GM08714 (cell line): ENCODE results near the gene ROR2.

Experiments used
- H3K4me3 ChIP-seq: fragments of 200-500 bp; sonication (Bioruptor generic); 2 replicates; pipeline ENCODE4 v1.5.1; 2014; ENCODE audit warnings: mild to moderate bottlenecking, low read length, inconsistent platforms
- ZNF274 ChIP-seq: IDR thresholded peaks from 2 replicates; pipeline ENCODE4 v1.6.1; 2012; ENCODE audit warnings: mild to moderate bottlenecking, low read depth, low read length

The ROR2 gene

DNA sequence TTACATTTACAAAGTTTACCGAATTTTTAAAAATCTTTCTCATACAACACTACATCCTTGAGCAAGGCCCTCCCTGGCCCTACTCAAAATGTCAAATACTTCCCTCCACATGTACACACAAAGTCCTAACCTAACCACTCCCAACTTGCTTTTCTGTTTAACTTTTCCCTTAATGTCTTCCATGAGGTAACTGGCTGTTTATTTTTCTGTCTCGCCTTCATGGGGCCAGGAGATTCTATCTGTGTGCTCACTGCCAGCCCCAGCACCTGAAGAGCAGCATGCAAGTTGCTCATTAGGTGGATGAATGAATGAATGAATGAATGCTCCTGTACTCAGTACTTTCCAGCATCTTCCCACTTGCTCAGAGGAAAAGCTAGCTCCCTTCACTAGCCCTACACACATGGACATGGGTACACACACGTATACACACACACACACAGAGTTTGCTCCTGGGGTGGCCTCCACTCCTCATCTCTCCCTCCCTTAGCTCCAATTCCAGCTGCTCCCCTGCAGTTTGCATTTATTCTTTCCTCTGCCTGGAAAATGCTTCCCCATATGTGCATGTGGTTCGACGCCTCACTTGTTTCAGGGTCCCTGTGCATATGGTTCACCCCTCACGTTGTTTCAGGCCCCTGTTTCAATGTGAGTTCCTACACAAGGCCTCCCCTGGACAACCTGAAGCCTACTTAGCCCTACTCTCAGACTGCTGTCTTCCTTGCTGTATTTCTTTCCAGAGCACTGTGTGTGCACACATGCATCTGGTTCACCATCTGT lies 165.2 kb downstream of the ROR2 start:
- no peak overlapping the region for H3K4me3 ChIP-seq
- no peak for TF ChIP-seq ZNF274

DNA sequence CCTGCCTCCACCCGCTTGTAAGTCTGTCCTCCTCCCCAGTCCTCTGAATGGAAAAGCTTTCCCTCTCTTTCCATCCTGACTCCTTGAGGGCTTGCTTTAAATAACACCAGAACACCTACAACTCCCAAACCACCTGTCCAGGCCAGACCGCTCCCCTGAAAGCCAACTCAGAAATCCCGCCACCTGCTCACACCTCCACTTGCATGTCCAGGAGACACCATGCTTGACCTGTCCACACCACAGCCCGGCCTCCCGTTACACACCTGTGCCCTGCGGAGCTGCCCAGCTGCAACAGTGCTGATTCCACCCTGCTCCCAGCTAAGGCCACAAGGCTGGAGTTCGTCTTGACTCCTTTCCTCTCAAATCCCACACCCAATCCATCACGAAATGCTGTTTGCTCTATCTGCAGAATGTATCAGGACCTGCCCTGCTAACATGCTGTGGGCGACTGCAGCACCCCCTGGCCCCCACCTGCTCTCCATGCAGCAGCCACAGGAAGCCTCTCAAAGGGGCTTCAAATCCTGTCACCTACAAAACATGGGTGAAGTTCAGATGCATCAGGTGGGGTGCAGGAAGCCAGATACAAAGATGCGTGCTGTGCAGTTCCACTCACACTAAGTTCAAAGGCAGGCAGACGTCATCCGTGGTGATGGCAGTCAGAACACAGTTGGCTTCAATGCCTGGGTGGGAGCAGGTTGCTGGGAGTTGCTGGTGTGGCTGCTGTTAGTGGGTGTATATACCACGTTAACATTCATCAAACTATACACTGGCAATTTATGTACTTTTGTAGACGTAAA lies 166.0 kb downstream of the ROR2 start:
- H3K4me3 ChIP-seq, result no peak overlapping the region
- TF ChIP-seq ZNF274, result no peak

DNA sequence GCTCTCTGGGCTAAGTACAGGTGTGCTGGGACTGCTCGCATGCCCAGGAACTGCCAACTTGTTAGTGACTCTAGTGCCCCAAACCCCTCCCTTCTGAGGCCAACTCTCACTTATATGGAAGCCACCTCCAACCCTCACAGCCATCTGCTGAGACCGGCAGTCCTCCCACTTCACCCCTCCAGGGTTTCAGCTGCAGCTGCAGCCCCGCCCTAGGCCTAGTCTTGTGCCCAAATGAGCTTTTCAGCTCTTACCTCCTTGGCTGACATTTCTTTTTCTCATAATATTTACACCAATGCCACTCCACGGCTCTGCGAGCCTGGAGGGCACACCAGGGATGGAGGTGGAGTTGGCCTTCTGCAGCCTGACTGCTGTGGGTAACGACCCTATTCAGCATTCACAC lies 166.6 kb downstream of the ROR2 start:
- TF ChIP-seq ZNF274, result no peak
- no peak overlapping the region for H3K4me3 ChIP-seq

DNA sequence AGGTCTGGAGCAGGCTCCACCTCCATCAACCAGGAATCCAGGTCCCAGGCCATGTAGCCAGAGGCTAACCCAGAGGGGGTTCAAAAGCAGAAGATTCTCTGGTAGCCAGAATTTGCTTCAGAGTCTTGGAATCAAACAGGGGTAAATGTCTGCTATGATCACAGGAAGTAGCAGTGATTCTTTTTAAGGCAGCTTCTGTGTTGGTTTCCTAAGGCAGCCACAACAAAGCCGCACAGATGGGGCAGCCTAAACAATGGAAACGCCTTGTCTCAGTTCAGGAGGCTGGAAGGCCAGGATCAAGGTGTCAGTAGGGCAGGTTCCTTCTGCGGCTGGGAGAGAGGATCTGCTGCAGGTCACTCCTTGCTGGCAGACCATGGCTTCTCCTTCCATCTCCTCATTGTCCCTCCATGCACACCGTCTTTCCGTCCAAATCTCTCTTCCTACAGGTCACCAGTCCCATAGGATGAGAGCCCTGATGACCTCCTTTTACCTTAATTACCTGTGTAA lies 167.3 kb downstream of the ROR2 start:
- no peak for TF ChIP-seq ZNF274
- H3K4me3 ChIP-seq, result no peak overlapping the region

DNA sequence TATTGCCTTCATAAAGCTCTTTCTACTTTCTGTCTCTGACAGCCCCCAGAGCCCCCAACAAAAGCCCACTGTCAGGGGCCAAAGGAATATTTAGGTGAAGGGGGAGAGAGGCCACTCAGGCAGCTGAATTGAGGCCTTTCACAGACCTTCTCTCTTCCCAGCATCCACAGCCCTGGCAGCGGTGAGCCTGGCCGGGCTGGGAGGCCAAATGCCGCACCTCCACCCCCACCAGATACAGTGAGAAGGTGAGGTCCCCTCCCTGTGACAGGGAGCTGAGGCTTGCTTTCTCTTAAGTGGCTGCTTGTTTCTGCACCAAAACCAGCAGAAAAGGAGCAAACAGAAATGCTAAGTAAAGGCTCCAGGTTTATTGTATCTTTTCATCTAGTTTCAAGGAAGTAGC lies 168.1 kb downstream of the ROR2 start:
- TF ChIP-seq ZNF274, result no peak
- H3K4me3 ChIP-seq, result no peak overlapping the region

DNA sequence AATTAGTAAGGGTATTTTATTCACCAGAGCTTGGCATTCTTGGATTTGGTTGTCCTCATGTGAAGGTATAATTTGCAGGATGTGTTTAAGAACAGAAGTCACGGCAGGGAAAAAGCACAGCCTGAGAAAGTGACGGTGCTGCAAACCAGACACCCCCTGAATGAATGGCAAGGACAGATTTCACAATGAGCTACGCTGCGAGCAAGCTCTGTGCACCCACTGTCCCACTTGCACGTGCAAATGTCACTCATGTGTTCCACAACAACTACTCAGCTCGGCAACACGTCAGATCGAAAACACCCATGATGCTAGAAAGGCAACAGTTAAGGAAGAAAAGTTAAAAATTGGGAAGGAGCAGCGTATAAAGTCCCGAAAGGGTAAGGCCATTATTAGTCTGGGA lies 168.9 kb downstream of the ROR2 start:
- no peak overlapping the region for H3K4me3 ChIP-seq
- no peak for TF ChIP-seq ZNF274

DNA sequence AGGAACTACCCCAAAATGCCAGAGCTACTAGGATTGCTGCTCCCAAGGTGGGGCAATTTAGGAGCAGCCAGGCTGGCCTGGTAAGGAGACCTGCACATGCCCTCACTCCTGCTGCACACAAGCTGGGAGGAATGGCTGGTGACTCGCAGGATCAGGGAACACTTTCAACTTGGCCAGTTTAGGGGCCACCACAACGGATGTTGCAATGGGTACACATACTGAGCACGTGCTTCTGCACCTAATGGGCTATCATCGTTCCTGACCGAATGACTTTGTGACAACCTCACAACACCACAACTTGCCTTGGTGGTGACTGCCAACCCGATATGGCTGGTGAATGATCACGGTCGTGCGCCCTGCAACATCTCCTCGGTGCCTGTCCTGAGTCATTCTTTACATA lies 172.0 kb downstream of the ROR2 start:
- TF ChIP-seq ZNF274, result no peak
- H3K4me3 ChIP-seq, result no peak overlapping the region

DNA sequence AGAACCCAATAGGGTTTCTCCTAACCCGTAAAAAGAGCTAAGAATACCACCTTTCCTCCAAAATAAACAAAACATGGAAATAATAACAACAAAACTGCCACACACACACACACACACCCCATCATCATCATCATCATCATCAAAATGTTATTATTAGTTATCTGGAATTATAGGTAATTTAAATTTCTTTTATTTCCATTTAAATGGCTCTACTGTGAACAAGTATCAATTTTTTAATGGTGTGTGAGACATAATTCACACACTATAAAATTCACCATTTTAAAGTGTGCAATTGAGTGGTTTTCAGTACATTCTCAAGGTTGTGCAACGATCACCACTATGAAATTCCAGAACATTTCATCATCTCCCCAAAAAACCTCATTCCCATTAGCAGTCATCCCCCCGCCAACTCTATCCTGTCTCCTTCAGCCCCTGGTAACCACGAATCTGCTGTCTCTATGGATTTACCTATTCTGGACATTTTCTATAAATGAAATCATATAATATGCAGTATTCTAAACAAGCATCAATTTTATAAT lies 172.7 kb downstream of the ROR2 start:
- TF ChIP-seq ZNF274, result no peak
- H3K4me3 ChIP-seq, result no peak overlapping the region

DNA sequence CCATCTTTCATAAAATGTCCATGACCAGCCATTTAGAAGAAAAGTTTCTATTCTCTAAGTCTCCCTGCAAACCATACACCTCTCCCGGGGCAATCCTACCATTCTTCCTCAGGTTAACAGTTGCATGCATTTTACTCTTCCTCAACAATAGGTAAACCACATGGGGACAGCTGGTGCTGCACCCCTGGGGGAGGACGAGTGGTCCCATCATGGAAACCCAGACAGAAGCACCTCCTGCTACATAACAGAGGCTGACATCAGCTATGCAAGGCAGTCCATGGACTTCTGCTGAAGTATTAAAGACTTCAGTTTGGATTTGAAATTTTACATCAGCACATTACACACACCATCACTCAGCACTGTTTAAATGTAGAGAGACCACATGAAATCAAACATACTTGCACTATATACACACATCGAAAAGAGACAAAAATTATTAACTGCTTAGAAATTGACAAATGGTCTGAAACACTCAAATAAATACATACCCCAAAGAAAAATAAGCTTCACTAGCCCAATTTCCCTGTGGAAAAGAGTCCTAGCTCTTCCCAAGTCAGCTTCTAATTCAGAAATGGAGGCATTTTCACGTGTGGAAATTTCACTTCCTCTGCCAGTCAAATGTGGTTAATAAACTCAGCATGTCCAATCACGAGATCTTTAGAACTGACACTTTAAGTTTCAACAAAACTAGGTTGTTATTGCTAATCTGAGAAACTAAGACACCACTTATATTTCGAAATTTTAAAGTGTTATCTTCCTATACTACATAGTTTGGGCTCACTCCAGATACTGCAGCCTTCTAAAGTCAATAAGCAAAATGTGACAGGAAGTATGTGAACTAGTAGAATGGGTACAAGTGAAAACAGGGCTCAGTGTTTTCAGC lies 173.4 kb downstream of the ROR2 start:
- no peak for TF ChIP-seq ZNF274
- H3K4me3 ChIP-seq, result no peak overlapping the region

DNA sequence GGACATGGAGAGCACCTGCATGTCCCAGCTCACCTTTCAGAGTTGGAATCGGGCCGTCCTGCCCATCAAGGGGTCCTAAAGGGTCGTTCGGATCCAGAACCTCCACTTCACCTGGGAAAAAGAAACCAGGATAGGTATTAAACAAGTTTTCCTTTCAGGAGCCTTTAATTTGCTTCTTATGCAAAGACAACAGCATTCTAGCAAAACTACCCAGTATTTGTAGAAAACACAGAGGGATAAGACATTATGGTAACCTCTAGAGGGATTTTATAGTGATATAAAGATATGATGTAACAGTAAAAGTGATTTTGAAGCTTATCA lies 174.4 kb downstream of the ROR2 start:
- no peak for TF ChIP-seq ZNF274
- H3K4me3 ChIP-seq, result no peak overlapping the region

DNA sequence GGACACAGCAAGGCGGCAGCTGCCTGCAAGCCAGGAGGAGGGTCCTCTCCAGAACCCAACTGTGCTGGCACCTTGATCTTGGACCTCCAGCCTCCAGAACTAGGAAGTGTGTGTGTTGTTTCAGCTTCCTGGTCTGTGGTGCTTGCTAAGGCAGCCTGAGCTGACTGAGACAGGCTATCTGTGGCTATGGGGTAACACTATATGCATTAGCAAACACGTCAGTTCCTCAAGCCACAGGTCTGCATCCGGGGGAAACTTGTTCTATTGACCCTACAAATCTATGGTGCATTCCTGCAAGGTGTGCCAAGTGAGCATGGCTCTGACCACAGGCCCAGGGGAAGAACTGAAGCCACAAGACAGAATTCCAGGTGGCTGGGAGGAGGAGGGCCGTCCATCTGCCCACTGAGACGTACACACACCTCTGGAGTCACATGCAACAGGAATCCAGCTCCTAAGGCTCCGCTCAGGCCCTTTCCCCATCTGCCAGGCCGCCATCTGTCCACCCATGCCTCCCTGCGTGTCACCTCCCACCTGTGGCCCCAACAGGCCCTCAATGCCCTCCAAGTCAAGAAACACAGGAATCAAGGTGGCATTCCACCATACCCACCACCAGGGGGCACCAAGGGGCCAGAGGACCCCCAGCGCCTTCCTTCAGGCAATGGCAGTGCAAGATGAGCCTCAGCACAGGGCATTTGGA lies 174.9 kb downstream of the ROR2 start:
- H3K4me3 ChIP-seq, result no peak overlapping the region
- no peak for TF ChIP-seq ZNF274

DNA sequence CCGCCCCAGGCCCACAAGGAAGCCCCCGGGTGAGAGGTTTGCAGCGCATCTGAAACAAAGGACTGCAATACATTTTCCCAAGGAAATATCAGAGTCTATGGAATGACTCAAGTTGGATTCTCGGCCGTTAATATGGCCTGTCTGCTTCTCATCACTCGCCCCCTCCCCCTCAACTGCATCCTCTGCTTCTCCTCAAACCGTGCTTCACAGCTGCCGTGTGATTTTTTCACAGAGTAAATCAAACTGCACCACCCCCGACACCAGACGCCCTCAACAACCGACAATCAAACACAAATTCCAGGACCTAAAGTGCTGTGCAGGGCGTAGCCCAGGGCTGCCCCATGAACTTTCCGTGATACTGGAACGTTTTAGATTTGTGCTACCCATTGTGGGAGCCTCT lies 176.9 kb downstream of the ROR2 start:
- no peak overlapping the region for H3K4me3 ChIP-seq
- TF ChIP-seq ZNF274, result no peak

DNA sequence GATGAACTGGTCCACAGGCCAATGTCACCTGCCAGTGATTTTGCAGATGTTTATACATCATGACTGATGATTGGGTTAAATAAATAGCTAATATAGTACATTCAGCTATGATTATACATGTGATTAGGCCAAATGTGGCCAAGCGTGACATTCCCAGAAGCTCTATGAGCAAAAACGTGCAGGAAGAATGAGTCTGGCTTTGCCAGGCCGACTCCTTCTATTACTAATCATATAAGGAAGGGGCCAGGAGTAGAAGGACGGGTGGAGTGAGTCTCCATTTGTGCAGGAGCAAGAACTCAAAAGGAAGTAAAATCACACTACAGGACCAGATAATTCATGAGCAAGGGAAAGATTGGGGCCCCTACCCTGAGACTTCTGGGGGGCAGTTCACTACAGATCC lies 178.2 kb downstream of the ROR2 start:
- no peak overlapping the region for H3K4me3 ChIP-seq

More for the DNA sequence above, 178.2 kb downstream of the ROR2 start:
- TF ChIP-seq ZNF274, result no peak
